ENCODE measurements around the gene MACIR.

The MACIR gene

GRCh38 chr5:103243665-103244064 is 14.9 kb upstream of the MACIR start:
- TF ChIP-seq, protein P1, sequence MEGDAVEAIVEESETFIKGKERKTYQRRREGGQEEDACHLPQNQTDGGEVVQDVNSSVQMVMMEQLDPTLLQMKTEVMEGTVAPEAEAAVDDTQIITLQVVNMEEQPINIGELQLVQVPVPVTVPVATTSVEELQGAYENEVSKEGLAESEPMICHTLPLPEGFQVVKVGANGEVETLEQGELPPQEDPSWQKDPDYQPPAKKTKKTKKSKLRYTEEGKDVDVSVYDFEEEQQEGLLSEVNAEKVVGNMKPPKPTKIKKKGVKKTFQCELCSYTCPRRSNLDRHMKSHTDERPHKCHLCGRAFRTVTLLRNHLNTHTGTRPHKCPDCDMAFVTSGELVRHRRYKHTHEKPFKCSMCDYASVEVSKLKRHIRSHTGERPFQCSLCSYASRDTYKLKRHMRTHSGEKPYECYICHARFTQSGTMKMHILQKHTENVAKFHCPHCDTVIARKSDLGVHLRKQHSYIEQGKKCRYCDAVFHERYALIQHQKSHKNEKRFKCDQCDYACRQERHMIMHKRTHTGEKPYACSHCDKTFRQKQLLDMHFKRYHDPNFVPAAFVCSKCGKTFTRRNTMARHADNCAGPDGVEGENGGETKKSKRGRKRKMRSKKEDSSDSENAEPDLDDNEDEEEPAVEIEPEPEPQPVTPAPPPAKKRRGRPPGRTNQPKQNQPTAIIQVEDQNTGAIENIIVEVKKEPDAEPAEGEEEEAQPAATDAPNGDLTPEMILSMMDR (IDR thresholded peaks at IDR 0.05; ENCODE audit: poor library complexity, severe bottlenecking): no peak
- Histone ChIP-seq H3K36me3 (ENCODE audit: low read depth) (no peaks in the 10 kb centered on the region), H3K9me3 (ENCODE audit: severe bottlenecking) (no peaks in the 10 kb centered on the region), H3K4me3 (ENCODE audit: severe bottlenecking) (no peak overlapping the region), H3K27me3 (ENCODE audit: insufficient read depth, poor library complexity, severe bottlenecking) (no peaks in the 10 kb centered on the region), H3K27ac (ENCODE audit: poor library complexity, severe bottlenecking) (no peak overlapping the region), H3K4me1 (ENCODE audit: insufficient read depth, poor library complexity, severe bottlenecking) (no peaks in the 10 kb centered on the region)
- DNase-seq (ENCODE audit: low spot score): no peak
- no peak for ATAC-seq (ENCODE audit: low read depth)

DNA sequence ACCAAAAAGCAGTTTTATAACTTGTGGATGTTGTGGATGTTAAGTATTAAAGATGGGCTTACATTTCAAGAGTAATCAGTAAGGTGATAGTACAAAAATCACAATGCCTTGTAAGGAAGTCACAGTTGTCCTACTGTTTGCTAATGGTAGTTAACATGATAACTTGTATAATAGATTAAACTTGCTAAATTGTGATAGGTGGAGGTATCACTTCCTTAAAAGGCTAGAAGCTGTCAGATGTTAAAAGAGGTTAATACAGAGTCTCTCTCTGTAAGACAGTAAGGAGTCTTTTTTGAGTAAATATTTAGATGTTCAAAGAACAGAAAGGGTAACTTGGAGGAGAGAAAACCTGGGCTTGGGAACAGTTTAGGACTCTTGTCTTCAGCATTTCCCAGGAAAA is 14.2 kb upstream of the MACIR start:
- Histone ChIP-seq H3K27ac (ENCODE audit: poor library complexity, severe bottlenecking) (no peak overlapping the region), H3K9me3 (ENCODE audit: severe bottlenecking) (no peaks in the 10 kb centered on the region), H3K36me3 (ENCODE audit: low read depth) (no peaks in the 10 kb centered on the region), H3K4me3 (ENCODE audit: severe bottlenecking) (no peak overlapping the region), H3K4me1 (ENCODE audit: insufficient read depth, poor library complexity, severe bottlenecking) (no peaks in the 10 kb centered on the region), H3K27me3 (ENCODE audit: insufficient read depth, poor library complexity, severe bottlenecking) (no peaks in the 10 kb centered on the region)
- TF ChIP-seq, protein P1 (IDR thresholded peaks at IDR 0.05; ENCODE audit: poor library complexity, severe bottlenecking): no peak
- ATAC-seq (ENCODE audit: low read depth): no peak
- DNase-seq (ENCODE audit: low spot score): no peak

- ATAC-seq (ENCODE audit: low read depth) (no peak), DNase-seq (ENCODE audit: low spot score) (no peak)
- Histone ChIP-seq H3K9me3 (ENCODE audit: severe bottlenecking) (no peaks in the 10 kb centered on the region), H3K4me1 (ENCODE audit: insufficient read depth, poor library complexity, severe bottlenecking) (no peaks in the 10 kb centered on the region), H3K27ac (ENCODE audit: poor library complexity, severe bottlenecking) (no peak overlapping the region), H3K36me3 (ENCODE audit: low read depth) (no peaks in the 10 kb centered on the region), H3K27me3 (ENCODE audit: insufficient read depth, poor library complexity, severe bottlenecking) (no peaks in the 10 kb centered on the region), H3K4me3 (ENCODE audit: severe bottlenecking) (no peak overlapping the region)
- TF ChIP-seq, protein P1 (IDR thresholded peaks at IDR 0.05; ENCODE audit: poor library complexity, severe bottlenecking): no peak
These were observed 12.8 kb upstream of the MACIR start for GRCh38 chr5:103245761-103246160.

- no peak overlapping the region for H3K27ac ChIP-seq (ENCODE audit: poor library complexity, severe bottlenecking)
- DNase-seq (ENCODE audit: low spot score) (no peak), ATAC-seq (ENCODE audit: low read depth) (no peak)
- no peaks in the 10 kb centered on the region for H3K9me3 ChIP-seq (ENCODE audit: severe bottlenecking)
- no peaks in the 10 kb centered on the region for H3K36me3 ChIP-seq (ENCODE audit: low read depth)
- no peak overlapping the region for H3K4me3 ChIP-seq (ENCODE audit: severe bottlenecking)
- H3K4me1 ChIP-seq (ENCODE audit: insufficient read depth, poor library complexity, severe bottlenecking): no peaks in the 10 kb centered on the region
- TF ChIP-seq, protein P1 (IDR thresholded peaks at IDR 0.05; ENCODE audit: poor library complexity, severe bottlenecking): no peak
- no peaks in the 10 kb centered on the region for H3K27me3 ChIP-seq (ENCODE audit: insufficient read depth, poor library complexity, severe bottlenecking)
These were observed 11.4 kb upstream of the MACIR start for GRCh38 chr5:103247118-103247517.

GRCh38 chr5:103249068-103249467 is 9.5 kb upstream of the MACIR start:
- ATAC-seq (ENCODE audit: low read depth) (no peak), DNase-seq (ENCODE audit: low spot score) (no peak)
- no peaks in the 10 kb centered on the region for H3K27me3 ChIP-seq (ENCODE audit: insufficient read depth, poor library complexity, severe bottlenecking)
- no peaks in the 10 kb centered on the region for H3K4me1 ChIP-seq (ENCODE audit: insufficient read depth, poor library complexity, severe bottlenecking)
- H3K4me3 ChIP-seq (ENCODE audit: severe bottlenecking): no peak overlapping the region
- no peaks in the 10 kb centered on the region for H3K36me3 ChIP-seq (ENCODE audit: low read depth)
- TF ChIP-seq, protein P1 (IDR thresholded peaks at IDR 0.05; ENCODE audit: poor library complexity, severe bottlenecking): no peak
- no peak overlapping the region for H3K27ac ChIP-seq (ENCODE audit: poor library complexity, severe bottlenecking)
- no peaks in the 10 kb centered on the region for H3K9me3 ChIP-seq (ENCODE audit: severe bottlenecking)

All from RWPE2 (cell line).